Lung (tissue), 12 donors: ENCODE measurements around the gene CD4. TPM values are rescaled to one million over a fixed set of nuclear protein-coding genes. Genes with fewer than 3 reads are reported as not detected.

ENCODE experiments used
- ATAC-seq: fragments of 200-7000 bp; cut with Tn5 transposase; one replicate; pipeline ENCODE4 v1.9.1; 2020; ENCODE audit warnings: moderate number of reproducible peaks; ENCODE audit not compliant: insufficient read depth, low FRiP score
- DNase-seq, 3 donors: peaks; one replicate each; pipeline ENCODE4 v3.0.0-alpha.2; 2013 to 2017
- H3K27ac ChIP-seq, 2 donors: one replicate each; pipeline ENCODE4 v1.5.1; 2013; ENCODE audit warnings: mild to moderate bottlenecking in 2 of 2, moderate library complexity in 2 of 2, control low read depth in 1 of 2, inconsistent platforms in 1 of 2, low read depth in 1 of 2, low read length in 1 of 2
- H3K27me3 ChIP-seq, 3 donors: one replicate each; pipeline ENCODE4 v1.5.1; 2013; ENCODE audit warnings: low read length in 2 of 3; ENCODE audit not compliant: control insufficient read depth in 3 of 3, insufficient read depth in 3 of 3
- H3K36me3 ChIP-seq, 4 donors: one replicate each; pipeline ENCODE4 v1.5.1; 2013; ENCODE audit warnings: low read length in 4 of 4, mild to moderate bottlenecking in 1 of 4, moderate library complexity in 1 of 4; ENCODE audit not compliant: control insufficient read depth in 4 of 4, insufficient read depth in 4 of 4
- H3K4me1 ChIP-seq, 5 donors: one replicate each; pipeline ENCODE4 v1.5.1; 2013; ENCODE audit warnings: low read length in 5 of 5, mild to moderate bottlenecking in 2 of 5, moderate library complexity in 1 of 5; ENCODE audit not compliant: control insufficient read depth in 5 of 5, insufficient read depth in 5 of 5
- H3K4me3 ChIP-seq: one replicate; pipeline ENCODE4 v1.5.1; 2013; ENCODE audit warnings: mild to moderate bottlenecking, control low read depth, moderate library complexity
- H3K9ac ChIP-seq, 2 donors: one replicate each; pipeline ENCODE4 v1.5.1; 2013; ENCODE audit warnings: low read length in 2 of 2, control low read depth in 1 of 2; ENCODE audit not compliant: insufficient read depth in 1 of 2
- H3K9me3 ChIP-seq, 4 donors: one replicate each; pipeline ENCODE4 v1.5.1; 2013; ENCODE audit warnings: low read length in 3 of 4, mild to moderate bottlenecking in 1 of 4, moderate library complexity in 1 of 4; ENCODE audit not compliant: control insufficient read depth in 4 of 4, insufficient read depth in 3 of 4
- WGBS, 2 donors: extraction: QIAGEN DNeasy Blood & Tissue Kit; methylation state at CpG; one replicate each; pipeline ENCODE4 v1.1.7; 2013; 5-methylcytosine and 5-hydroxymethylcytosine counted together
- polyA plus RNA-seq, 2 donors: library from polyadenylated mRNA; stranded (reverse); fragments of 200-250 nt; gene quantifications; one replicate each; pipeline ENCODE4 v1.2.1, GENCODE V29; 2013
- total RNA-seq, 2 donors: library from RNA; depleted of rRNA in 1 of 2; stranded (reverse); fragments of >200 nt in 1 of 2; gene quantifications; one replicate each; pipeline ENCODE4 v1.2.1, GENCODE V29; 2014 to 2021
- TF ChIP-seq, protein P1 (sequence below): IDR thresholded peaks from 2 replicates; pipeline ENCODE4 v1.5.1; 2012; ENCODE audit warnings: mild to moderate bottlenecking; ENCODE audit errors: control extremely low read depth, extremely low read depth
- donor health status: control.
- donor health status: control.
- donor health status: Bipolar disorder and iron deficiency.
- donor health status: healthy.
- donor health status: DM: yes; HTN: yes; CAD: no.

The CD4 gene
- total and polyA plus RNA-seq, 4 donors: 20.6 to 83.7 (median 53.0) TPM

DNA sequence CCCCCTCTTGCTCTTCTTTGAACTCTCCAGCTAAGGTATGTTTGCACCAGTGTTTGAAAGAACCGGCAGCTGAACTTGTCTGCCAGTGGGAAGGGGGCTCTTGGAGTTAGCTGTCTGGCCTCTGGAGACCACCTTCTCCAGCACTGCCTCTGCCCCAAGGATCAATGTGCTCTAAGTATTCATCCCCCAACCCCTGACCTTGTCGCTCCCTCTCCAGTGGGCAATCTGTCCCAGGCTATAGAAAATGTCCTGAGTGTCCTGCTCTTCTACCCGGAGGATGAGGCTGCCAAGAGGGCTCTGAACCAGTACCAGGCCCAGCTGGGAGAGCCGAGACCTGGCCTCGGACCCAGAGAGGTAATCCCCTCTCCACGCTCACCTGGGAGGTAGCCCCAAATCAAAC lies 41.7 kb downstream of the CD4 start:
- no peak overlapping the region for H3K4me3 ChIP-seq
- ATAC-seq (no peak), DNase-seq (no peak)
- H3K9ac ChIP-seq: no peak overlapping the region
- TF ChIP-seq, protein P1, sequence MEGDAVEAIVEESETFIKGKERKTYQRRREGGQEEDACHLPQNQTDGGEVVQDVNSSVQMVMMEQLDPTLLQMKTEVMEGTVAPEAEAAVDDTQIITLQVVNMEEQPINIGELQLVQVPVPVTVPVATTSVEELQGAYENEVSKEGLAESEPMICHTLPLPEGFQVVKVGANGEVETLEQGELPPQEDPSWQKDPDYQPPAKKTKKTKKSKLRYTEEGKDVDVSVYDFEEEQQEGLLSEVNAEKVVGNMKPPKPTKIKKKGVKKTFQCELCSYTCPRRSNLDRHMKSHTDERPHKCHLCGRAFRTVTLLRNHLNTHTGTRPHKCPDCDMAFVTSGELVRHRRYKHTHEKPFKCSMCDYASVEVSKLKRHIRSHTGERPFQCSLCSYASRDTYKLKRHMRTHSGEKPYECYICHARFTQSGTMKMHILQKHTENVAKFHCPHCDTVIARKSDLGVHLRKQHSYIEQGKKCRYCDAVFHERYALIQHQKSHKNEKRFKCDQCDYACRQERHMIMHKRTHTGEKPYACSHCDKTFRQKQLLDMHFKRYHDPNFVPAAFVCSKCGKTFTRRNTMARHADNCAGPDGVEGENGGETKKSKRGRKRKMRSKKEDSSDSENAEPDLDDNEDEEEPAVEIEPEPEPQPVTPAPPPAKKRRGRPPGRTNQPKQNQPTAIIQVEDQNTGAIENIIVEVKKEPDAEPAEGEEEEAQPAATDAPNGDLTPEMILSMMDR: no peak
- H3K4me1 ChIP-seq: peaks cover 0 to 25% (median 0%) of the 10 kb centered on the region in 5 donors
- WGBS, 2 donors: 90 to 97% methylated on average over 6 of the region's 6 CpGs
- no peak overlapping the region for H3K27ac ChIP-seq
- H3K9me3 ChIP-seq: no peaks in the 10 kb centered on the region
- peaks cover 0 to 12% (median 6%) of the 10 kb centered on the region in 4 donors for H3K36me3 ChIP-seq
- no peaks in the 10 kb centered on the region for H3K27me3 ChIP-seq

DNA sequence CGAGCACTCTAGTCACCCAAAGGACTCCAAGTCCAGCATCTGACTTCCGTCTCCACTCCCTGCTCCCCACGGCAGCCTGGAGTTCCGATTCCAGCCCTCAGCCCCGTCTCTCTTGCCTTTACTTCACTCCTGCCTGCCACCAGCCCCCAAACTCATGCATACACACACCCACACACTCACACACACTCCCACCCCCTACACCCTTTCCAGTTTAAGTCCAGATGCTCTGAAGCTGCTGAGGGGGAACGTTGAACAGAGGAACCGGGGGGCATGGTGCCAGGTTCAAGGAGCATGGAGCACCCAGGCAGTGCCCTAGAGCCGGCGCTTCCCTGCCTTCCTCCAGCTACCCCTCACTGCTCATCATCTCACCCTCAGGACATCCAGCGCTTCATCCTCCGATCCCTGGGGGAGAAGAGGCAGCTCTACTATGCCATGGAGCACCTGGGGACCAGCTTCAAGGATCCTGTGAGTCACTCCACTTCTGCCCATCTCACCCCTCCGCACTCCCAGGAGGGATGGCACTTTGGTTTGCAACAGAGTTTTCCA lies 42.2 kb downstream of the CD4 start:
- 90 to 93% methylated on average over 11 to 12 of the region's 12 CpGs for WGBS, 2 donors
- ATAC-seq: no peak
- no peak overlapping the region for H3K4me3 ChIP-seq
- H3K4me1 ChIP-seq: peaks cover 0 to 25% (median 0%) of the 10 kb centered on the region in 5 donors
- H3K27ac ChIP-seq: no peak overlapping the region
- no peaks in the 10 kb centered on the region for H3K27me3 ChIP-seq
- TF ChIP-seq, protein P1: no peak
- H3K36me3 ChIP-seq: peaks cover 0 to 12% (median 7%) of the 10 kb centered on the region in 4 donors
- DNase-seq: no peak
- no peaks in the 10 kb centered on the region for H3K9me3 ChIP-seq
- no peak overlapping the region for H3K9ac ChIP-seq

DNA sequence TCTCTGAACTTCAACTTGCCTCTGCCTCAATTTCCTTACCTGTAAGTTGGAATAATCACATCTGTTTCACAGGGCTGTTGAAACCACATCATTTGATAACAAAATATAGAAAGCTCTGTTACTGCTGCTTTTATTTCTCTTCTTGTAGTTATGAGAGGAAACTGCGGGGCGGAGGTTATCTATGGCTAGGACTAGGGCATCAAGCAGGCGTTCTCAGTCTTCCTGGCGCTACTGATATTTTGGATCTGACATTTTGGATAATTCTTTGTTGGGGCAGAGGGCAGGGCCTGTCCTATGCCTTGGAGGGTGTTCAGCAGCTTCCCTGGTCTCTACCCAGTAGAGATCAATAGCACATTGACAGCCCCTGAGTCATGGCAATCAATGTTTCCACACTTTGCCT lies 42.8 kb downstream of the CD4 start:
- no peaks in the 10 kb centered on the region for H3K27me3 ChIP-seq
- no peak for DNase-seq
- no peak for ATAC-seq
- H3K4me3 ChIP-seq: no peak overlapping the region
- no peak overlapping the region for H3K9ac ChIP-seq
- no peak overlapping the region for H3K27ac ChIP-seq
- no peaks in the 10 kb centered on the region for H3K9me3 ChIP-seq
- peaks cover 0 to 12% (median 7%) of the 10 kb centered on the region in 4 donors for H3K36me3 ChIP-seq
- TF ChIP-seq, protein P1: no peak
- peaks cover 0 to 20% (median 0%) of the 10 kb centered on the region in 5 donors for H3K4me1 ChIP-seq
- 93 to 95% methylated on average over 4 of the region's 4 CpGs for WGBS, 2 donors
